ENCODE data around the gene DAPK1. TPM values are rescaled to one million over a fixed set of nuclear protein-coding genes. Genes with fewer than 3 reads are reported as not detected.
A peak's percentile ranks its signal among the peaks of the same experiment; 100 is the strongest.

DAPK1 gene
- total RNA-seq, 1 experiment from 2014 or later: 19.7 TPM

- no TSS peak for BruUV-seq (replicated peaks)
- no peak overlapping the region for H3K4me3 Mint-ChIP-seq (ENCODE audit: unreplicated experiment)
- ChIA-PET POLR2A (interaction anchor here (0.6 to 1.2 kb wide), 2 partner anchors 56 to 99 kb away, joined by 3 read pairs; no protein-coding TSS in a partner anchor), CTCF (interaction anchor here (0.7 to 2.1 kb wide), 4 partner anchors 30 to 296 kb away, joined by 3 to 7 read pairs (median 4); no protein-coding TSS in a partner anchor)
- H3K4me1 Mint-ChIP-seq (ENCODE audit: insufficient read depth, unreplicated experiment): peaks cover 48% of the 10 kb centered on the region
- no peaks in the 10 kb centered on the region for H3K27me3 Mint-ChIP-seq (ENCODE audit: insufficient read depth, unreplicated experiment)
- no peaks in the 10 kb centered on the region for H3K9me3 Mint-ChIP-seq (ENCODE audit: unreplicated experiment)
- DNase-seq (ENCODE audit: unreplicated experiment): peak; percentile 67
- peak overlapping the region; percentile 47 for H3K27ac Mint-ChIP-seq (ENCODE audit: low read depth, unreplicated experiment)
- intact Hi-C loops (cut with micrococcal nuclease): no loop called here
- TF ChIP-seq, protein P1, sequence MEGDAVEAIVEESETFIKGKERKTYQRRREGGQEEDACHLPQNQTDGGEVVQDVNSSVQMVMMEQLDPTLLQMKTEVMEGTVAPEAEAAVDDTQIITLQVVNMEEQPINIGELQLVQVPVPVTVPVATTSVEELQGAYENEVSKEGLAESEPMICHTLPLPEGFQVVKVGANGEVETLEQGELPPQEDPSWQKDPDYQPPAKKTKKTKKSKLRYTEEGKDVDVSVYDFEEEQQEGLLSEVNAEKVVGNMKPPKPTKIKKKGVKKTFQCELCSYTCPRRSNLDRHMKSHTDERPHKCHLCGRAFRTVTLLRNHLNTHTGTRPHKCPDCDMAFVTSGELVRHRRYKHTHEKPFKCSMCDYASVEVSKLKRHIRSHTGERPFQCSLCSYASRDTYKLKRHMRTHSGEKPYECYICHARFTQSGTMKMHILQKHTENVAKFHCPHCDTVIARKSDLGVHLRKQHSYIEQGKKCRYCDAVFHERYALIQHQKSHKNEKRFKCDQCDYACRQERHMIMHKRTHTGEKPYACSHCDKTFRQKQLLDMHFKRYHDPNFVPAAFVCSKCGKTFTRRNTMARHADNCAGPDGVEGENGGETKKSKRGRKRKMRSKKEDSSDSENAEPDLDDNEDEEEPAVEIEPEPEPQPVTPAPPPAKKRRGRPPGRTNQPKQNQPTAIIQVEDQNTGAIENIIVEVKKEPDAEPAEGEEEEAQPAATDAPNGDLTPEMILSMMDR (IDR thresholded peaks at IDR 0.05; ENCODE audit: unreplicated experiment): no peak
- H3K36me3 Mint-ChIP-seq (ENCODE audit: insufficient read depth, unreplicated experiment): no peaks in the 10 kb centered on the region
Measured at GRCh38 chr9:87516222-87516925, 18.7 kb downstream of the DAPK1 start.

GRCh38 chr9:87516926-87517290, 19.2 kb downstream of the DAPK1 start:
- no peak overlapping the region for H3K4me3 Mint-ChIP-seq (ENCODE audit: unreplicated experiment)
- POLR2A ChIA-PET: interaction anchor here (0.6 kb wide), 1 partner anchor 99 kb away, joined by 3 read pairs; no protein-coding TSS in a partner anchor
- H3K27me3 Mint-ChIP-seq (ENCODE audit: insufficient read depth, unreplicated experiment): no peaks in the 10 kb centered on the region
- DNase-seq (ENCODE audit: unreplicated experiment): no peak
- H3K4me1 Mint-ChIP-seq (ENCODE audit: insufficient read depth, unreplicated experiment): peaks cover 48% of the 10 kb centered on the region
- no peaks in the 10 kb centered on the region for H3K9me3 Mint-ChIP-seq (ENCODE audit: unreplicated experiment)
- no peaks in the 10 kb centered on the region for H3K36me3 Mint-ChIP-seq (ENCODE audit: insufficient read depth, unreplicated experiment)
- CTCF ChIA-PET: interaction anchor here (0.9 kb wide), 1 partner anchor 30 kb away, joined by 4 read pairs; no protein-coding TSS in a partner anchor
- no peak overlapping the region for H3K27ac Mint-ChIP-seq (ENCODE audit: low read depth, unreplicated experiment)
- no TSS peak for BruUV-seq (replicated peaks)
- intact Hi-C loops (cut with micrococcal nuclease): no loop called here
- TF ChIP-seq, protein P1 (IDR thresholded peaks at IDR 0.05; ENCODE audit: unreplicated experiment): no peak

- ChIA-PET CTCF (interaction anchor here (0.7 kb wide), 1 partner anchor 18 kb away, joined by 3 read pairs; no protein-coding TSS in a partner anchor), POLR2A (no interaction called here)
- H3K4me3 Mint-ChIP-seq (ENCODE audit: unreplicated experiment): no peak overlapping the region
- BruUV-seq (replicated peaks): no TSS peak
- no peak for DNase-seq (ENCODE audit: unreplicated experiment)
- no peaks in the 10 kb centered on the region for H3K36me3 Mint-ChIP-seq (ENCODE audit: insufficient read depth, unreplicated experiment)
- intact Hi-C loops (cut with micrococcal nuclease): no loop called here
- H3K9me3 Mint-ChIP-seq (ENCODE audit: unreplicated experiment): no peaks in the 10 kb centered on the region
- TF ChIP-seq, protein P1 (IDR thresholded peaks at IDR 0.05; ENCODE audit: unreplicated experiment): no peak
- H3K4me1 Mint-ChIP-seq (ENCODE audit: insufficient read depth, unreplicated experiment): peaks cover 48% of the 10 kb centered on the region
- no peak overlapping the region for H3K27ac Mint-ChIP-seq (ENCODE audit: low read depth, unreplicated experiment)
- no peaks in the 10 kb centered on the region for H3K27me3 Mint-ChIP-seq (ENCODE audit: insufficient read depth, unreplicated experiment)
Measured at GRCh38 chr9:87517732-87518131, 20.1 kb downstream of the DAPK1 start.

GRCh38 chr9:87518702-87519335, 21.2 kb downstream of the DAPK1 start:
- H3K9me3 Mint-ChIP-seq (ENCODE audit: unreplicated experiment): no peaks in the 10 kb centered on the region
- no peaks in the 10 kb centered on the region for H3K27me3 Mint-ChIP-seq (ENCODE audit: insufficient read depth, unreplicated experiment)
- intact Hi-C loops (cut with micrococcal nuclease): no loop called here
- peaks cover 41% of the 10 kb centered on the region for H3K4me1 Mint-ChIP-seq (ENCODE audit: insufficient read depth, unreplicated experiment)
- DNase-seq (ENCODE audit: unreplicated experiment): peak; percentile 55
- TF ChIP-seq, protein P1 (IDR thresholded peaks at IDR 0.05; ENCODE audit: unreplicated experiment): no peak
- POLR2A ChIA-PET: interaction anchor here (0.7 kb wide), 1 partner anchor 671 kb away, joined by 3 read pairs; no protein-coding TSS in a partner anchor
- H3K36me3 Mint-ChIP-seq (ENCODE audit: insufficient read depth, unreplicated experiment): no peaks in the 10 kb centered on the region
- no peak overlapping the region for H3K27ac Mint-ChIP-seq (ENCODE audit: low read depth, unreplicated experiment)
- BruUV-seq (replicated peaks): no TSS peak
- CTCF ChIA-PET: no interaction called here
- no peak overlapping the region for H3K4me3 Mint-ChIP-seq (ENCODE audit: unreplicated experiment)

Data from MCF 10A (cell line).